Measurements from ENCODE around the gene PLXDC2.

DNA sequence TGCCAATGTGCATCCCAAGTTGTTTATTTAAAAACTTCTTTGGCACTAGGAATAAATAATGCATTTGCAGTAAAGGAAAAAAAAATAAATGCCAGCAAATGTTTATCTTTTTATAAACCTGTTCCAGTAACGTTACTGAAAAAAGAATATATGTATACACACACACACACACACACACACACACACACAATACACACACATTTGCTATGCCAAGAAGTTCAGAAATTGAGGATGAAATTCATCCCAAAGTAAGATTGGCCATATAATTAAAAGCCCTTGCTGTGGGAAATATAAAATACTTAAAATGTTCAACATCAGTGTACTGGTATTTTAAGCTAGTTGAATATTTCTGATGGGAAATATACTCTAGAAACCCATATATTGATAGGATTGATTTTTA, 2.6 kb downstream of the PLXDC2 start:
- TF ChIP-seq POLR2A (IDR thresholded peaks at IDR 0.05; ENCODE audit: low read length) (no peak), GATA1 (IDR thresholded peaks at IDR 0.05; ENCODE audit: low read depth, low read length) (no peak)

Data from erythroblast (primary cell).